Adrenal gland (tissue), 12 donors: ENCODE measurements around the gene HOXD9. TPM values are rescaled to one million over a fixed set of nuclear protein-coding genes. Genes with fewer than 3 reads are reported as not detected.

Experiments
- DNase-seq, 7 donors: peaks; one replicate each; pipeline ENCODE4 v3.0.0-alpha.2; 2019 to 2020
- H3K27ac ChIP-seq, 5 donors: fragments of 200-600 bp; sonication (generic) in 4 of 5; 1 replicate in 3 of 5; 2 replicates in 2 of 5; pipeline versions ENCODE4 v1.5.1 to v1.8.0; 2016 to 2020; ENCODE audit warnings: mild to moderate bottlenecking in 1 of 5
- H3K27me3 ChIP-seq: fragments of 200-600 bp; 2 replicates; pipeline ENCODE4 v1.8.0; 2021
- H3K36me3 ChIP-seq, 2 donors: fragments of 200-600 bp; replicated peaks in 1 of 2; 1 replicate in 1 of 2; 2 replicates in 1 of 2; pipeline versions ENCODE4 v1.5.1 to v1.8.0; 2018 to 2022
- H3K4me1 ChIP-seq, 2 donors: fragments of 200-600 bp; replicated peaks in 1 of 2; 1 replicate in 1 of 2; 2 replicates in 1 of 2; pipeline versions ENCODE4 v1.5.1 to v1.8.0; 2018 to 2021
- H3K4me3 ChIP-seq, 4 donors: fragments of 200-600 bp; sonication (generic) in 3 of 4; one replicate each; pipeline ENCODE4 v1.5.1; 2016 to 2018
- H3K9me3 ChIP-seq, 3 donors: fragments of 200-600 bp; sonication (generic) in 1 of 3; replicated peaks in 1 of 3; 1 replicate in 2 of 3; 2 replicates in 1 of 3; pipeline versions ENCODE4 v1.5.1 to v1.8.0; 2016 to 2021
- CTCF ChIP-seq, 6 experiments: fragments of 450-650 bp in 4 of 6; fragments of 200-600 bp in 2 of 6; sonication (generic) in 1 of 6; IDR thresholded peaks; 1 replicate in 5 of 6; 2 replicates in 1 of 6; pipeline versions ENCODE4 v1.5.1 to v1.8.0; 2016 to 2021; ENCODE audit warnings: antibody characterized with exemption in 6 of 6, mild to moderate bottlenecking in 2 of 6, moderate library complexity in 1 of 6
- POLR2A ChIP-seq, 2 donors: fragments of 450-650 bp; IDR thresholded peaks; one replicate each; pipeline ENCODE4 v1.6.1; 2017; ENCODE audit warnings: antibody characterized with exemption in 2 of 2, mild to moderate bottlenecking in 2 of 2, moderate library complexity in 1 of 2
- WGBS, 4 donors: extraction: QIAGEN DNeasy Blood & Tissue Kit in 2 of 4; methylation state at CpG; one replicate each; pipeline versions ENCODE4 v1.1.5 to v1.1.7; 2013 to 2017; 5-methylcytosine and 5-hydroxymethylcytosine counted together
- intact Hi-C, 2 donors: fragments of 100-400 bp; cut with DNase I; formaldehyde crosslinking; loops; one replicate each; pipeline versions ENCODE4 v1.14.1 to v1.15.0; 2022 to 2023
- polyA plus RNA-seq, 3 donors: library from polyadenylated mRNA; stranded (reverse); fragments of 200-250 nt in 2 of 3; fragments of 350-450 nt in 1 of 3; fragmentation: Illumina TruSeq in 1 of 3; extraction: RNeasy Lipid Tissue Mini Kit (QIAGEN cat#74804) in 1 of 3; gene quantifications; one replicate each; pipeline ENCODE4 v1.2.3, GENCODE V29; 2013 to 2014
- total RNA-seq, 9 donors: library from RNA; depleted of rRNA in 4 of 9; stranded (reverse); fragments of >200 nt in 4 of 9; fragments of 120-200 nt in 1 of 9; fragmentation: NEBNext Ultra II Directional in 1 of 9; extraction: Animal tissue kit (Norgen Biotek cat#: 25700) in 1 of 9; gene quantifications; one replicate each; pipeline versions ENCODE4 v1.1.0 to v1.2.4, GENCODE V29; 2013 to 2023
- donor health status: healthy with polysubstance abuse.
- donor health status: Bipolar disorder and iron deficiency.
- donor health status: DM: yes; HTN: yes; CAD: no.
- donor health status: DM: no; HTN: no; CAD: no.
- donor health status: DM: no; HTN: no; CAD: no.
- donor health status: DM: yes; HTN: yes; CAD: no.

HOXD9 gene
- total and polyA plus RNA-seq, 12 donors, result 2.4 to 35.6 (median 7.5) TPM

GRCh38 chr2:176109192-176109901 lies 13.2 kb upstream of the HOXD9 start:
- no peak overlapping the region for H3K27ac ChIP-seq
- H3K4me1 ChIP-seq, result peaks cover 1 to 13% of the 10 kb centered on the region in 2 donors
- no peak for DNase-seq
- WGBS, 4 donors, result 28 to 29% (median 29%) methylated on average over 23 to 26 of the region's 26 CpGs
- no peak overlapping the region for H3K4me3 ChIP-seq
- intact Hi-C loops, result no loop called here
- H3K9me3 ChIP-seq, result no peaks in the 10 kb centered on the region
- no peaks in the 10 kb centered on the region for H3K36me3 ChIP-seq
- TF ChIP-seq CTCF (IDR thresholded peaks at IDR 0.05) (no peak), POLR2A (IDR thresholded peaks at IDR 0.05) (no peak)
- peaks cover 96% of the 10 kb centered on the region for H3K27me3 ChIP-seq

GRCh38 chr2:176109946-176110345 lies 12.6 kb upstream of the HOXD9 start:
- Histone ChIP-seq H3K4me3 (no peak overlapping the region), H3K9me3 (no peaks in the 10 kb centered on the region), H3K27ac (no peak overlapping the region), H3K27me3 (peaks cover 96% of the 10 kb centered on the region), H3K4me1 (peaks cover 0 to 10% of the 10 kb centered on the region in 2 donors), H3K36me3 (no peaks in the 10 kb centered on the region)
- intact Hi-C loops, result no loop called here
- 44 to 55% (median 48%) methylated on average over 4 of the region's 4 CpGs for WGBS, 4 donors
- no peak for DNase-seq
- TF ChIP-seq CTCF (IDR thresholded peaks at IDR 0.05), result no peak
- TF ChIP-seq POLR2A (IDR thresholded peaks at IDR 0.05), result no peak

- Histone ChIP-seq H3K4me1 (peaks cover 0 to 10% of the 10 kb centered on the region in 2 donors), H3K27ac (no peak overlapping the region), H3K9me3 (no peaks in the 10 kb centered on the region), H3K27me3 (peaks cover 96% of the 10 kb centered on the region), H3K36me3 (no peaks in the 10 kb centered on the region), H3K4me3 (no peak overlapping the region)
- TF ChIP-seq CTCF (IDR thresholded peaks at IDR 0.05) (no peak), POLR2A (IDR thresholded peaks at IDR 0.05) (no peak)
- intact Hi-C loops, result no loop called here
- 32 to 34% (median 33%) methylated on average over 7 of the region's 7 CpGs for WGBS, 4 donors
- no peak for DNase-seq
These were observed 11.9 kb upstream of the HOXD9 start for GRCh38 chr2:176110415-176111308.

GRCh38 chr2:176111309-176111663 lies 11.2 kb upstream of the HOXD9 start:
- no peak overlapping the region for H3K27ac ChIP-seq

More at GRCh38 chr2:176111309-176111663, 11.2 kb upstream of the HOXD9 start:
- H3K4me1 ChIP-seq, result peaks cover 0 to 10% of the 10 kb centered on the region in 2 donors
- peaks cover 98% of the 10 kb centered on the region for H3K27me3 ChIP-seq
- H3K9me3 ChIP-seq, result no peaks in the 10 kb centered on the region
- 8 to 13% (median 8%) methylated on average over 16 of the region's 16 CpGs for WGBS, 4 donors
- no peak for TF ChIP-seq POLR2A (IDR thresholded peaks at IDR 0.05)
- TF ChIP-seq CTCF (IDR thresholded peaks at IDR 0.05), result peak; percentile 28 to 58 (median 48)
- H3K4me3 ChIP-seq, result no peak overlapping the region
- no peaks in the 10 kb centered on the region for H3K36me3 ChIP-seq
- intact Hi-C loops, result no loop called here
- peak in 5 of 7 donors; percentile 46 to 66 (median 64) for DNase-seq
